ENCODE data around the gene LAMB3. TPM values are rescaled to one million over a fixed set of nuclear protein-coding genes. Genes with fewer than 3 reads are reported as not detected.

The LAMB3 gene
- total RNA-seq, 1 experiment from 2014 or later = 0.85 TPM

- TF ChIP-seq ZNF532 (CRISPR knock-in tag; IDR thresholded peaks at IDR 0.05; ENCODE audit: borderline replicate concordance) (no peak), RELA (CRISPR knock-in tag; IDR thresholded peaks at IDR 0.05; ENCODE audit: borderline replicate concordance) (no peak), RORB (CRISPR knock-in tag; IDR thresholded peaks at IDR 0.05) (no peak), ERG (CRISPR knock-in tag; IDR thresholded peaks at IDR 0.05) (no peak), NFE2L1 (CRISPR knock-in tag; IDR thresholded peaks at IDR 0.05) (no peak), ZNF219 (CRISPR knock-in tag; IDR thresholded peaks at IDR 0.05; ENCODE audit: borderline replicate concordance) (no peak), JUN (CRISPR knock-in tag; IDR thresholded peaks at IDR 0.05) (no peak), ZNF423 (CRISPR knock-in tag; IDR thresholded peaks at IDR 0.05) (no peak), SMAD4 (CRISPR knock-in tag; IDR thresholded peaks at IDR 0.05) (no peak)
- TF ChIP-seq, protein P1, sequence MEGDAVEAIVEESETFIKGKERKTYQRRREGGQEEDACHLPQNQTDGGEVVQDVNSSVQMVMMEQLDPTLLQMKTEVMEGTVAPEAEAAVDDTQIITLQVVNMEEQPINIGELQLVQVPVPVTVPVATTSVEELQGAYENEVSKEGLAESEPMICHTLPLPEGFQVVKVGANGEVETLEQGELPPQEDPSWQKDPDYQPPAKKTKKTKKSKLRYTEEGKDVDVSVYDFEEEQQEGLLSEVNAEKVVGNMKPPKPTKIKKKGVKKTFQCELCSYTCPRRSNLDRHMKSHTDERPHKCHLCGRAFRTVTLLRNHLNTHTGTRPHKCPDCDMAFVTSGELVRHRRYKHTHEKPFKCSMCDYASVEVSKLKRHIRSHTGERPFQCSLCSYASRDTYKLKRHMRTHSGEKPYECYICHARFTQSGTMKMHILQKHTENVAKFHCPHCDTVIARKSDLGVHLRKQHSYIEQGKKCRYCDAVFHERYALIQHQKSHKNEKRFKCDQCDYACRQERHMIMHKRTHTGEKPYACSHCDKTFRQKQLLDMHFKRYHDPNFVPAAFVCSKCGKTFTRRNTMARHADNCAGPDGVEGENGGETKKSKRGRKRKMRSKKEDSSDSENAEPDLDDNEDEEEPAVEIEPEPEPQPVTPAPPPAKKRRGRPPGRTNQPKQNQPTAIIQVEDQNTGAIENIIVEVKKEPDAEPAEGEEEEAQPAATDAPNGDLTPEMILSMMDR (IDR thresholded peaks at IDR 0.05) = no peak
- TF ChIP-seq, protein P2, sequence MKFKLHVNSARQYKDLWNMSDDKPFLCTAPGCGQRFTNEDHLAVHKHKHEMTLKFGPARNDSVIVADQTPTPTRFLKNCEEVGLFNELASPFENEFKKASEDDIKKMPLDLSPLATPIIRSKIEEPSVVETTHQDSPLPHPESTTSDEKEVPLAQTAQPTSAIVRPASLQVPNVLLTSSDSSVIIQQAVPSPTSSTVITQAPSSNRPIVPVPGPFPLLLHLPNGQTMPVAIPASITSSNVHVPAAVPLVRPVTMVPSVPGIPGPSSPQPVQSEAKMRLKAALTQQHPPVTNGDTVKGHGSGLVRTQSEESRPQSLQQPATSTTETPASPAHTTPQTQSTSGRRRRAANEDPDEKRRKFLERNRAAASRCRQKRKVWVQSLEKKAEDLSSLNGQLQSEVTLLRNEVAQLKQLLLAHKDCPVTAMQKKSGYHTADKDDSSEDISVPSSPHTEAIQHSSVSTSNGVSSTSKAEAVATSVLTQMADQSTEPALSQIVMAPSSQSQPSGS (CRISPR knock-in tag; IDR thresholded peaks at IDR 0.05; ENCODE audit: borderline replicate concordance, low read depth) = no peak
Observed at GRCh38 chr1:209650454-209650853, 1.8 kb downstream of the LAMB3 start (continued).

GRCh38 chr1:209648931-209649776 is 3.1 kb downstream of the LAMB3 start:
- Mint-ChIP-seq H3K4me1 (peaks cover 29% of the 10 kb centered on the region), H3K9me3 (no peaks in the 10 kb centered on the region), H3K27me3 (ENCODE audit: low read depth) (peaks cover 2% of the 10 kb centered on the region; the same call in 1 of the 2 replicates), H3K4me3 (no peak overlapping the region), H3K27ac (no peak overlapping the region), H3K36me3 (no peaks in the 10 kb centered on the region)
- ATAC-seq (no peak), DNase-seq (ENCODE audit: low spot score) (no peak)
- ChIA-PET CTCF (interaction anchor here (0.9 kb wide), 1 partner anchor 80 kb away, joined by 4 read pairs; no protein-coding TSS in a partner anchor), POLR2A (no interaction called here)
- TF ChIP-seq, protein P3, sequence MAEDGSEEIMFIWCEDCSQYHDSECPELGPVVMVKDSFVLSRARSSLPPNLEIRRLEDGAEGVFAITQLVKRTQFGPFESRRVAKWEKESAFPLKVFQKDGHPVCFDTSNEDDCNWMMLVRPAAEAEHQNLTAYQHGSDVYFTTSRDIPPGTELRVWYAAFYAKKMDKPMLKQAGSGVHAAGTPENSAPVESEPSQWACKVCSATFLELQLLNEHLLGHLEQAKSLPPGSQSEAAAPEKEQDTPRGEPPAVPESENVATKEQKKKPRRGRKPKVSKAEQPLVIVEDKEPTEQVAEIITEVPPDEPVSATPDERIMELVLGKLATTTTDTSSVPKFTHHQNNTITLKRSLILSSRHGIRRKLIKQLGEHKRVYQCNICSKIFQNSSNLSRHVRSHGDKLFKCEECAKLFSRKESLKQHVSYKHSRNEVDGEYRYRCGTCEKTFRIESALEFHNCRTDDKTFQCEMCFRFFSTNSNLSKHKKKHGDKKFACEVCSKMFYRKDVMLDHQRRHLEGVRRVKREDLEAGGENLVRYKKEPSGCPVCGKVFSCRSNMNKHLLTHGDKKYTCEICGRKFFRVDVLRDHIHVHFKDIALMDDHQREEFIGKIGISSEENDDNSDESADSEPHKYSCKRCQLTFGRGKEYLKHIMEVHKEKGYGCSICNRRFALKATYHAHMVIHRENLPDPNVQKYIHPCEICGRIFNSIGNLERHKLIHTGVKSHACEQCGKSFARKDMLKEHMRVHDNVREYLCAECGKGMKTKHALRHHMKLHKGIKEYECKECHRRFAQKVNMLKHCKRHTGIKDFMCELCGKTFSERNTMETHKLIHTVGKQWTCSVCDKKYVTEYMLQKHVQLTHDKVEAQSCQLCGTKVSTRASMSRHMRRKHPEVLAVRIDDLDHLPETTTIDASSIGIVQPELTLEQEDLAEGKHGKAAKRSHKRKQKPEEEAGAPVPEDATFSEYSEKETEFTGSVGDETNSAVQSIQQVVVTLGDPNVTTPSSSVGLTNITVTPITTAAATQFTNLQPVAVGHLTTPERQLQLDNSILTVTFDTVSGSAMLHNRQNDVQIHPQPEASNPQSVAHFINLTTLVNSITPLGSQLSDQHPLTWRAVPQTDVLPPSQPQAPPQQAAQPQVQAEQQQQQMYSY (CRISPR knock-in tag; IDR thresholded peaks at IDR 0.05) = no peak
- TF ChIP-seq ZNF263 (CRISPR knock-in tag; IDR thresholded peaks at IDR 0.05; ENCODE audit: low read depth) (no peak), SP1 (CRISPR knock-in tag; conservative IDR thresholded peaks at IDR 0.05) (no peak)
